Thyroid gland (tissue), 4 donors: ENCODE data around the gene CCDC120.

Experiments
- POLR2A ChIP-seq, 2 donors: fragments of 450-650 bp; IDR thresholded peaks; one replicate each; pipeline ENCODE4 v1.6.1; 2017; ENCODE audit warnings: antibody characterized with exemption in 2 of 2, mild to moderate bottlenecking in 2 of 2, moderate library complexity in 1 of 2
- TF ChIP-seq, protein P1 (sequence below), 6 experiments: fragments of 200-600 bp in 3 of 6; fragments of 450-650 bp in 3 of 6; sonication (generic) in 3 of 6; IDR thresholded peaks; one replicate each; pipeline ENCODE4 v1.5.1; 2016 to 2019; ENCODE audit warnings: antibody characterized with exemption in 6 of 6, mild to moderate bottlenecking in 2 of 6, inconsistent platforms in 1 of 6, moderate library complexity in 1 of 6

DNA sequence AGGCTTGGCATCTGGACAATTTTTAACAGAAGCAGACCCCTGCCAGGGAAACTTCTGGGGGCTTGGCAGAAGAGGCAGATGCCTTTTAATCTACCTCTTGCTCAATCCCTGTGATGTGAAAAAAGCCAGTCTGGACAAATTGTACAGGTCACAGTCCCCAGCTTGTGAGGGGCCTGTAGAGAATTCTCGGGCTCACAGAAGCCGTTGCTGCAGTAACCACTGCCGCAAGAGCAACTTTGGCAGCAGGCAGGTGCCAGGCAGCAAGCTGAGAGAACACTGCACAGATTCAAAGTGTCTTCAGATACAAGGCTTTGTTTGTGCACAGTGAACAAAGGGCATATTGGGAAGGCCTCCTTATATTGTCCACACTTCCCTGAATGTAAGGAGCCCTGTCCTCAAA, 53.0 kb downstream of the CCDC120 start:
- TF ChIP-seq, protein P1, sequence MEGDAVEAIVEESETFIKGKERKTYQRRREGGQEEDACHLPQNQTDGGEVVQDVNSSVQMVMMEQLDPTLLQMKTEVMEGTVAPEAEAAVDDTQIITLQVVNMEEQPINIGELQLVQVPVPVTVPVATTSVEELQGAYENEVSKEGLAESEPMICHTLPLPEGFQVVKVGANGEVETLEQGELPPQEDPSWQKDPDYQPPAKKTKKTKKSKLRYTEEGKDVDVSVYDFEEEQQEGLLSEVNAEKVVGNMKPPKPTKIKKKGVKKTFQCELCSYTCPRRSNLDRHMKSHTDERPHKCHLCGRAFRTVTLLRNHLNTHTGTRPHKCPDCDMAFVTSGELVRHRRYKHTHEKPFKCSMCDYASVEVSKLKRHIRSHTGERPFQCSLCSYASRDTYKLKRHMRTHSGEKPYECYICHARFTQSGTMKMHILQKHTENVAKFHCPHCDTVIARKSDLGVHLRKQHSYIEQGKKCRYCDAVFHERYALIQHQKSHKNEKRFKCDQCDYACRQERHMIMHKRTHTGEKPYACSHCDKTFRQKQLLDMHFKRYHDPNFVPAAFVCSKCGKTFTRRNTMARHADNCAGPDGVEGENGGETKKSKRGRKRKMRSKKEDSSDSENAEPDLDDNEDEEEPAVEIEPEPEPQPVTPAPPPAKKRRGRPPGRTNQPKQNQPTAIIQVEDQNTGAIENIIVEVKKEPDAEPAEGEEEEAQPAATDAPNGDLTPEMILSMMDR (IDR thresholded peaks at IDR 0.05) = no peak
- no peak for TF ChIP-seq POLR2A (IDR thresholded peaks at IDR 0.05)
